Loucy (cell line): ENCODE results near the gene AGO3.

Experiments
- H2AFZ ChIP-seq: fragments of 200-600 bp; sonication (generic); 2 replicates; pipeline ENCODE4 v1.6.0; 2016; ENCODE audit warnings: antibody characterized with exemption, mild to moderate bottlenecking, low read length, moderate library complexity
- H3F3A ChIP-seq: fragments of 200-600 bp; 2 replicates; pipeline ENCODE4 v1.6.0; 2016; ENCODE audit warnings: antibody characterized with exemption, low read depth, mild to moderate bottlenecking
- H3K27me3 ChIP-seq: fragments of 200-600 bp; sonication (generic); 2 replicates; pipeline ENCODE4 v1.6.1; 2014; ENCODE audit warnings: low read length, mild to moderate bottlenecking; ENCODE audit not compliant: insufficient read depth, poor library complexity, severe bottlenecking
- H3K36me3 ChIP-seq: fragments of 200-600 bp; sonication (generic); 2 replicates; pipeline ENCODE4 v1.6.1; 2016; ENCODE audit warnings: low read length; ENCODE audit not compliant: insufficient read depth
- H3K4me1 ChIP-seq: fragments of 200-600 bp; sonication (generic); 2 replicates; pipeline ENCODE4 v1.5.1; 2014; ENCODE audit warnings: low read length, mild to moderate bottlenecking; ENCODE audit not compliant: insufficient read depth, poor library complexity, severe bottlenecking
- H3K4me2 ChIP-seq: fragments of 200-600 bp; sonication (generic); 2 replicates; pipeline ENCODE4 v1.6.0; 2014; ENCODE audit warnings: antibody characterized with exemption, low read length, low read depth, mild to moderate bottlenecking; ENCODE audit not compliant: poor library complexity, severe bottlenecking
- H3K4me3 ChIP-seq: fragments of 200-600 bp; sonication (generic); 2 replicates; pipeline ENCODE4 v1.5.1; 2014; ENCODE audit warnings: low read length, mild to moderate bottlenecking, mixed read lengths; ENCODE audit not compliant: poor library complexity, severe bottlenecking
- H3K79me2 ChIP-seq: fragments of 200-600 bp; sonication (generic); 2 replicates; pipeline ENCODE4 v1.6.1; 2014; ENCODE audit warnings: low read length; ENCODE audit not compliant: insufficient read depth
- H3K9ac ChIP-seq: fragments of 200-600 bp; sonication (generic); 2 replicates; pipeline ENCODE4 v1.6.0; 2014; ENCODE audit warnings: mild to moderate bottlenecking, low read depth, low read length, moderate library complexity; ENCODE audit not compliant: poor library complexity, severe bottlenecking
- H3K9me2 ChIP-seq: fragments of 200-600 bp; sonication (generic); replicated peaks from 2 replicates; pipeline ENCODE4 v1.6.1; 2016; ENCODE audit warnings: low read depth, low read length, mixed read lengths
- H3K9me3 ChIP-seq: fragments of 200-600 bp; sonication (generic); 2 replicates; pipeline ENCODE4 v1.6.1; 2014; ENCODE audit warnings: mild to moderate bottlenecking, antibody characterized with exemption, low read length, low read depth; ENCODE audit not compliant: insufficient read depth
- H4K20me1 ChIP-seq: fragments of 200-600 bp; sonication (generic); 2 replicates; pipeline ENCODE4 v1.6.0; 2014; ENCODE audit warnings: antibody characterized with exemption, low read length, mild to moderate bottlenecking; ENCODE audit not compliant: insufficient read depth, poor library complexity, severe bottlenecking
- CTCF ChIP-seq: fragments of 200-600 bp; sonication (generic); conservative IDR thresholded peaks from 2 replicates; pipeline ENCODE4 v1.5.1; 2014; ENCODE audit warnings: mild to moderate bottlenecking, antibody characterized with exemption, low read length
- EZH2phosphoT487 ChIP-seq: fragments of 200-600 bp; IDR thresholded peaks from 2 replicates; pipeline ENCODE4 v1.6.1; 2018; ENCODE audit warnings: antibody characterized with exemption, mild to moderate bottlenecking, moderate library complexity, borderline replicate concordance

Gene AGO3

GRCh38 chr1:36027766-36028165 is 96.9 kb downstream of the AGO3 start:
- H3K9ac ChIP-seq: no peak overlapping the region
- no peak overlapping the region for H3K4me2 ChIP-seq
- H3K79me2 ChIP-seq: no peaks in the 10 kb centered on the region
- no peaks in the 10 kb centered on the region for H3F3A ChIP-seq
- no peaks in the 10 kb centered on the region for H3K27me3 ChIP-seq
- H3K4me3 ChIP-seq: no peak overlapping the region
- H2AFZ ChIP-seq: no peak overlapping the region
- no peaks in the 10 kb centered on the region for H3K9me3 ChIP-seq
- H3K36me3 ChIP-seq: peaks cover 17% of the 10 kb centered on the region
- no peaks in the 10 kb centered on the region for H4K20me1 ChIP-seq
- H3K9me2 ChIP-seq: no peaks in the 10 kb centered on the region
- no peaks in the 10 kb centered on the region for H3K4me1 ChIP-seq
- TF ChIP-seq CTCF (no peak), EZH2phosphoT487 (no peak)

GRCh38 chr1:36031441-36031840 is 100.5 kb downstream of the AGO3 start:
- Histone ChIP-seq H4K20me1 (no peaks in the 10 kb centered on the region), H3K4me2 (no peak overlapping the region), H3K36me3 (peaks cover 24% of the 10 kb centered on the region), H3K9me3 (no peaks in the 10 kb centered on the region), H3K27me3 (no peaks in the 10 kb centered on the region), H3K4me1 (no peaks in the 10 kb centered on the region), H3K4me3 (no peak overlapping the region), H3K9me2 (no peaks in the 10 kb centered on the region), H3F3A (no peaks in the 10 kb centered on the region), H3K79me2 (no peaks in the 10 kb centered on the region), H2AFZ (no peak overlapping the region), H3K9ac (no peak overlapping the region)
- TF ChIP-seq EZH2phosphoT487 (no peak), CTCF (no peak)

- no peak overlapping the region for H3K9ac ChIP-seq
Measured at GRCh38 chr1:36034692-36035091, 103.8 kb downstream of the AGO3 start.

More at GRCh38 chr1:36034692-36035091, 103.8 kb downstream of the AGO3 start:
- no peaks in the 10 kb centered on the region for H3K27me3 ChIP-seq
- H3K4me3 ChIP-seq: no peak overlapping the region
- no peaks in the 10 kb centered on the region for H3F3A ChIP-seq
- H2AFZ ChIP-seq: no peak overlapping the region
- H3K4me2 ChIP-seq: no peak overlapping the region
- H3K79me2 ChIP-seq: no peaks in the 10 kb centered on the region
- TF ChIP-seq CTCF (no peak), EZH2phosphoT487 (no peak)
- H4K20me1 ChIP-seq: no peaks in the 10 kb centered on the region
- H3K9me3 ChIP-seq: no peaks in the 10 kb centered on the region
- no peaks in the 10 kb centered on the region for H3K9me2 ChIP-seq
- H3K36me3 ChIP-seq: peaks cover 27% of the 10 kb centered on the region
- H3K4me1 ChIP-seq: no peaks in the 10 kb centered on the region
